ENCODE data around the gene DBN1. TPM values are rescaled to one million over a fixed set of nuclear protein-coding genes. Genes with fewer than 3 reads are reported as not detected.

Gene DBN1
- total RNA-seq, 1 donor from 2014 or later = 113 TPM

DNA sequence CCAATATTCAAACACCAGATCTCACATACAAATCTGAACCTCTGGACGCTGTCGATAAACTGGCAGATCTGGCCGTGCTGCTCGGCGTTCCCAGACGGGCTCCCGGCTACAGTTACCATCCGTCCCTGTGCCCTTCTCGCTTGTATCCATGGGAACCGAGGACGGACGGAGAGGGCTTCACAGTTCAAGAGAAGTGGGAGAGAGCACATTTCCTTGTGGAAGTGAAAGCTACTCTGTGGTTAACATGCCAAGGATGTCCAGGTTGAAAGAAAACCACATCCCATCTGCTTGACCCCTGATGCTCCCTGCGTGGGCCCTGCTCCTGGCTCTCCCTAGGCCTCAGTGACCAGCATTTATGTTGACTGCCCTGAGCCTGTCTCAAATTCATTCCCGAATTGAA, 6.3 kb upstream of the DBN1 start:
- TF ChIP-seq EZH2 (IDR thresholded peaks at IDR 0.05) (no peak), EZH2phosphoT487 (IDR thresholded peaks at IDR 0.05) (no peak)
- TF ChIP-seq, protein P1, sequence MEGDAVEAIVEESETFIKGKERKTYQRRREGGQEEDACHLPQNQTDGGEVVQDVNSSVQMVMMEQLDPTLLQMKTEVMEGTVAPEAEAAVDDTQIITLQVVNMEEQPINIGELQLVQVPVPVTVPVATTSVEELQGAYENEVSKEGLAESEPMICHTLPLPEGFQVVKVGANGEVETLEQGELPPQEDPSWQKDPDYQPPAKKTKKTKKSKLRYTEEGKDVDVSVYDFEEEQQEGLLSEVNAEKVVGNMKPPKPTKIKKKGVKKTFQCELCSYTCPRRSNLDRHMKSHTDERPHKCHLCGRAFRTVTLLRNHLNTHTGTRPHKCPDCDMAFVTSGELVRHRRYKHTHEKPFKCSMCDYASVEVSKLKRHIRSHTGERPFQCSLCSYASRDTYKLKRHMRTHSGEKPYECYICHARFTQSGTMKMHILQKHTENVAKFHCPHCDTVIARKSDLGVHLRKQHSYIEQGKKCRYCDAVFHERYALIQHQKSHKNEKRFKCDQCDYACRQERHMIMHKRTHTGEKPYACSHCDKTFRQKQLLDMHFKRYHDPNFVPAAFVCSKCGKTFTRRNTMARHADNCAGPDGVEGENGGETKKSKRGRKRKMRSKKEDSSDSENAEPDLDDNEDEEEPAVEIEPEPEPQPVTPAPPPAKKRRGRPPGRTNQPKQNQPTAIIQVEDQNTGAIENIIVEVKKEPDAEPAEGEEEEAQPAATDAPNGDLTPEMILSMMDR (IDR thresholded peaks at IDR 0.05) = no peak

DNA sequence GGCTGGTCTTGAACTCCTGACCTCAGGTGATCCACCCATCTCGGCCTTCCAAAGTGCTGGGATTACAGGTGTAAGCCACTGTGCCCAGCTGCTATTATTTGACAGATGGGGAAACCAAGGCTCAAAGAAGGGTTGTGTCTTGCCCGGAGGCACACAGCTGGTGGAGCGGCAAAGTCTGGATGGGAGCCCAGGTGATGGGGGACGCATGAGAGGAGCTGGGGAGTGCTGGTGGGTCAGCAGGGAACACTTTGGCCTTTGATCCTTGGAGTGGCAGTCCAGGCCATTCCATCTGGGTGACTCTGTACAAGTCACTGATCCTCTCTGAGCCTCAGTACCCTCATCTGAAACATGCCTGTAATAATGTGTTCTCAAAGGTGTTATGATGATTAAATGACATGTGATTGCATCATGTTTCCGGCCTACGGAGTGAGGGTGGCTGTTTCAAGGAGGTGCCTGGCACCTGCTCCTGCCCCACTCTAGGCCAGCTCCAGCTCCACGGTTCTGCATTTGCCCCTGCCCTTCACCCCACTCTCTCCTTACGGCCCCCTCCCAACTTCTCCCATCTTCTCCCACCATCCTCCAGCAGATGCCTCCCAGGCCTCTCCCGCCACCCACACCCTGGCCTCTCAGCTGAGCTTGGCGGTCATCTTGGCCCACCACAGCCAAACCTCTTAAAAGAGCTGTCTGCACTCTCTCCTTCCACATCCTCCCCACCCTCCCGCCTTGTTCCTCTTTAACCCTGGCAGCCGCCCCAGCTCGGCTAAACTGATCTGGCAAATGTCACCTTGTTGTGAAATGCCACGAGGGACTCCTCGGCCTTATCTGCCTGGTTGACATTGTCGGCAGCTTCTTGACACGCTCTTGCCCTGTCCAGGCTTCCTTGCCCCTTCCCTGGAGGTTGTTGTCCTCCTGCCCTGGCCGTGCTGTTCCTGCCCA, 5.5 kb upstream of the DBN1 start:
- peaks cover 9% of the 10 kb centered on the region for H4K20me1 ChIP-seq (ENCODE audit: low read depth)
- H3F3A ChIP-seq (ENCODE audit: low read depth) = peaks cover 28% of the 10 kb centered on the region
- no peak for DNase-seq (ENCODE audit: low spot score)
- H3K9ac ChIP-seq = no peak overlapping the region
- no peak overlapping the region for H2AFZ ChIP-seq (replicated peaks)
- Mint-ChIP-seq H3K27me3 (ENCODE audit: insufficient read depth, low read depth) (peaks cover 13% of the 10 kb centered on the region), H3K9me3 (no peaks in the 10 kb centered on the region), H3K4me1 (peaks cover 42% of the 10 kb centered on the region), H3K27ac (peak overlapping the region; percentile 89), H3K4me3 (no peak overlapping the region), H3K36me3 (peaks cover 13% of the 10 kb centered on the region)
- TF ChIP-seq EZH2 (IDR thresholded peaks at IDR 0.05) (no peak), EZH2phosphoT487 (IDR thresholded peaks at IDR 0.05) (no peak)
- TF ChIP-seq, protein P1 (IDR thresholded peaks at IDR 0.05) = no peak
- H3K27ac ChIP-seq = peak overlapping the region; percentile 53
- H3K27me3 ChIP-seq = no peaks in the 10 kb centered on the region
- H3K4me1 ChIP-seq = peaks cover 4% of the 10 kb centered on the region
- H3K4me2 ChIP-seq = no peak overlapping the region
- no peaks in the 10 kb centered on the region for H3K9me3 ChIP-seq (ENCODE audit: low read depth)
- no peaks in the 10 kb centered on the region for H3K79me2 ChIP-seq (ENCODE audit: low read depth)
- H3K36me3 ChIP-seq = no peaks in the 10 kb centered on the region
- no peak overlapping the region for H3K4me3 ChIP-seq

More for the DNA sequence above, 6.3 kb upstream of the DBN1 start:
- Mint-ChIP-seq H3K4me1 (peaks cover 40% of the 10 kb centered on the region), H3K36me3 (peaks cover 20% of the 10 kb centered on the region), H3K27ac (peak overlapping the region; percentile 89), H3K4me3 (no peak overlapping the region), H3K9me3 (no peaks in the 10 kb centered on the region), H3K27me3 (ENCODE audit: insufficient read depth, low read depth) (peaks cover 10% of the 10 kb centered on the region)
- Histone ChIP-seq H3K27me3 (no peaks in the 10 kb centered on the region), H3K27ac (peak overlapping the region; percentile 53), H3K9me3 (ENCODE audit: low read depth) (no peaks in the 10 kb centered on the region), H4K20me1 (ENCODE audit: low read depth) (peaks cover 9% of the 10 kb centered on the region), H3K79me2 (ENCODE audit: low read depth) (no peaks in the 10 kb centered on the region), H3K9ac (no peak overlapping the region), H3K4me3 (no peak overlapping the region), H3F3A (ENCODE audit: low read depth) (peaks cover 20% of the 10 kb centered on the region), H3K4me1 (no peaks in the 10 kb centered on the region), H3K4me2 (no peak overlapping the region), H2AFZ (replicated peaks) (no peak overlapping the region), H3K36me3 (no peaks in the 10 kb centered on the region)
- DNase-seq (ENCODE audit: low spot score) = no peak

DNA sequence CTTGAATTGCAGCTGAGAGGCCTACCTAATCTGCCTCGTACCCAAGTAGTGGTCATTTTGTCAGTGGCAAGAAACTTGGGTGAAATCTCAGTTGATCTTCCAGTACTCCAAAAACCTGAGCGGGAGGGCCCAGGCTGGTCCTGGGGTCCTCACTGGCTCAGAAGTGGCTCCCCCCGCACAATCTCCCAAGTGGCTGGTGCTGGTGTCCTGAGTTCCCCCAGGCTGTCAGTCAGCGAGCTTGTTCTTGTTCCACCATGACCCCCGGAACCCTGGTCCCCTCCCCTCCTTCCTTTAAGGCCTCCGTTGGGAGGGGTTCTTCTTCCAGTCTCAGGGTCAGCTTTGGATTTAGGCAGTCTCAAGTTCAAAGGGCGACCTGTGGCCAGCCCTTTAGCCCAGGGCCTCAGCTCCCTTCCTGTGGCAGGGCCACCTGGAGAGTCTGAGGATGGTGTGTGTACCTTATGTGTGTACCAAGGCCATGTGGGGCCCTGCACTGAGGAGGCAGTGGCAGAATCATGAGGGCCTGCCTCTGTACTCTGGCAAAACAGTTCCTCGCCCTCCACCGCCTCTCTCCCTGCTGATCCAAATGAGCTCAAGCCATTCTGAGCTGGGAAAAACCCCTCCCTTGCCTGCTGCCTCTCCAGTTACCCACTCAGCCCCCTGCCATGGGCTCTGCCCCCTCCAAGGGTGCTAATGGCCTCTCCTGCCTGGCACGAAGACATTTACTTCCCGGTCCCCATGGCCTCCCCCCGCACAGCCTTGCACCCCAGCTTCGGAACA, 4.5 kb upstream of the DBN1 start:
- Histone ChIP-seq H3K4me2 (no peak overlapping the region), H4K20me1 (ENCODE audit: low read depth) (peaks cover 9% of the 10 kb centered on the region), H3K4me1 (peaks cover 6% of the 10 kb centered on the region), H3K9ac (no peak overlapping the region), H3K27me3 (no peaks in the 10 kb centered on the region), H3K36me3 (no peaks in the 10 kb centered on the region), H3K27ac (no peak overlapping the region), H3K79me2 (ENCODE audit: low read depth) (peaks cover under 1% of the 10 kb centered on the region), H2AFZ (replicated peaks) (no peak overlapping the region), H3F3A (ENCODE audit: low read depth) (peaks cover 30% of the 10 kb centered on the region), H3K9me3 (ENCODE audit: low read depth) (no peaks in the 10 kb centered on the region), H3K4me3 (no peak overlapping the region)
- peaks cover 10% of the 10 kb centered on the region for H3K36me3 Mint-ChIP-seq
- no peaks in the 10 kb centered on the region for H3K9me3 Mint-ChIP-seq
- peaks cover 13% of the 10 kb centered on the region for H3K27me3 Mint-ChIP-seq (ENCODE audit: insufficient read depth, low read depth)
- H3K27ac Mint-ChIP-seq = no peak overlapping the region
- DNase-seq (ENCODE audit: low spot score) = no peak
- no peak overlapping the region for H3K4me3 Mint-ChIP-seq
- TF ChIP-seq, protein P1 (IDR thresholded peaks at IDR 0.05) = no peak
- no peak for TF ChIP-seq EZH2 (IDR thresholded peaks at IDR 0.05)
- TF ChIP-seq EZH2phosphoT487 (IDR thresholded peaks at IDR 0.05) = no peak
- peaks cover 44% of the 10 kb centered on the region for H3K4me1 Mint-ChIP-seq
